Measurements from ENCODE around the gene PLA2G12B. TPM values are rescaled to one million over a fixed set of nuclear protein-coding genes. Genes with fewer than 3 reads are reported as not detected.

The PLA2G12B gene
- total RNA-seq, 4 donors from 2014 or later = not detected

DNA sequence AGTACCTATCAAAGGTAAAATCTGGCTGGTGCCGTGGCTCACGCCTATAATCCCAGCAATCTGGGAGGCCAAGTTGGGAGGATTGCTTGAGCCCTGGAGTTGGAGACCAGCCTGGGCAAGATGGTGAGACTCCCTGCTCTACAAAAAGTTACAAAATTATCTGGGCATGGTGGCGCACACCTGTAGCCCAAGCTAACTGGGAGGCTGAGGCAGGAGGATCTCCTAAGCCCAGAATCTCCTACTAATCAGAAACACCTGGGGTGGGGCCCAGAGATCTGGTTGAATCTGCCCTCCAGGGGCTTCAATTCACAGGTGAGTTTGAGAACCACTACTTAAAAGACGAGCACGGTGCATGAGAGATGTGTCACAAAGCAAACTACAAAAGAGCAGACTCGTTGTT, 2.4 kb downstream of the PLA2G12B start:
- Histone ChIP-seq H3K9me3 (no peaks in the 10 kb centered on the region), H3K4me1 (no peaks in the 10 kb centered on the region), H3K4me3 (no peak overlapping the region), H3K27me3 (no peaks in the 10 kb centered on the region), H3K27ac (no peak overlapping the region), H3K36me3 (no peaks in the 10 kb centered on the region)
- intact Hi-C loops (cut with DNase I; ENCODE audit: low total_unique reads) = no loop called here
- no peak for TF ChIP-seq POLR2A (IDR thresholded peaks at IDR 0.05)
- TF ChIP-seq CTCF (IDR thresholded peaks at IDR 0.05) = no peak
- DNase-seq = no peak

GRCh38 chr10:72951760-72952159, 2.8 kb downstream of the PLA2G12B start:
- intact Hi-C loops (cut with DNase I; ENCODE audit: low total_unique reads) = no loop called here
- no peaks in the 10 kb centered on the region for H3K36me3 ChIP-seq
- no peak for DNase-seq
- H3K4me1 ChIP-seq = no peaks in the 10 kb centered on the region
- no peak overlapping the region for H3K4me3 ChIP-seq
- TF ChIP-seq POLR2A (IDR thresholded peaks at IDR 0.05) = no peak
- no peak overlapping the region for H3K27ac ChIP-seq
- no peaks in the 10 kb centered on the region for H3K27me3 ChIP-seq
- H3K9me3 ChIP-seq = no peaks in the 10 kb centered on the region

DNA sequence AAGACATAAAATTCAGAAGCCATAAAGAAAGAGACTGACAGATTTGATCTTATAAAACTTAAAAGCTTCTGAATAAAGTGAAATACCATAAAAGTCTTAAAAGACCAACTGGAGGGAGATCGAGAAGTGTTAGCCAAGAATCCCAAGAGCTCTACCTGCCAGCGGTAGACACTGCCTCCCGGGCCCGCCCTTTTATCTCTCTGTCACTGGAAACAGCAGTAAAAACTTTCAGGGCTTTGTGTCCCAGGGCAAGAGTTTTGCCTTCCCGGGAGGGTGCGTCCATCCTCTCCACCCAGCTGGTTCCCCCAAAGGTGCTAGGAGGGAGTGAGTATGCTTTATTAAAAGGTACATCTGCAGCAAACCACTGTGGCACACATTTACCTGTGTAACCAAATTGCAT, 5.8 kb downstream of the PLA2G12B start:
- H3K9me3 ChIP-seq = no peaks in the 10 kb centered on the region
- no peak for TF ChIP-seq POLR2A (IDR thresholded peaks at IDR 0.05)
- TF ChIP-seq CTCF (IDR thresholded peaks at IDR 0.05) = no peak

GRCh38 chr10:72946963-72947362, 7.6 kb downstream of the PLA2G12B start:
- Histone ChIP-seq H3K27ac (no peak overlapping the region), H3K9me3 (no peaks in the 10 kb centered on the region), H3K27me3 (no peaks in the 10 kb centered on the region), H3K36me3 (no peaks in the 10 kb centered on the region), H3K4me3 (no peak overlapping the region), H3K4me1 (no peaks in the 10 kb centered on the region)
- TF ChIP-seq CTCF (IDR thresholded peaks at IDR 0.05) (no peak), POLR2A (IDR thresholded peaks at IDR 0.05) (no peak)
- no peak for DNase-seq
- intact Hi-C loops (cut with DNase I; ENCODE audit: low total_unique reads) = no loop called here

More for the DNA sequence above, 5.8 kb downstream of the PLA2G12B start:
- no peak overlapping the region for H3K4me3 ChIP-seq
- no peaks in the 10 kb centered on the region for H3K36me3 ChIP-seq
- no peak for DNase-seq
- H3K27me3 ChIP-seq = no peaks in the 10 kb centered on the region
- no peaks in the 10 kb centered on the region for H3K4me1 ChIP-seq
- intact Hi-C loops (cut with DNase I; ENCODE audit: low total_unique reads) = no loop called here
- no peak overlapping the region for H3K27ac ChIP-seq

DNA sequence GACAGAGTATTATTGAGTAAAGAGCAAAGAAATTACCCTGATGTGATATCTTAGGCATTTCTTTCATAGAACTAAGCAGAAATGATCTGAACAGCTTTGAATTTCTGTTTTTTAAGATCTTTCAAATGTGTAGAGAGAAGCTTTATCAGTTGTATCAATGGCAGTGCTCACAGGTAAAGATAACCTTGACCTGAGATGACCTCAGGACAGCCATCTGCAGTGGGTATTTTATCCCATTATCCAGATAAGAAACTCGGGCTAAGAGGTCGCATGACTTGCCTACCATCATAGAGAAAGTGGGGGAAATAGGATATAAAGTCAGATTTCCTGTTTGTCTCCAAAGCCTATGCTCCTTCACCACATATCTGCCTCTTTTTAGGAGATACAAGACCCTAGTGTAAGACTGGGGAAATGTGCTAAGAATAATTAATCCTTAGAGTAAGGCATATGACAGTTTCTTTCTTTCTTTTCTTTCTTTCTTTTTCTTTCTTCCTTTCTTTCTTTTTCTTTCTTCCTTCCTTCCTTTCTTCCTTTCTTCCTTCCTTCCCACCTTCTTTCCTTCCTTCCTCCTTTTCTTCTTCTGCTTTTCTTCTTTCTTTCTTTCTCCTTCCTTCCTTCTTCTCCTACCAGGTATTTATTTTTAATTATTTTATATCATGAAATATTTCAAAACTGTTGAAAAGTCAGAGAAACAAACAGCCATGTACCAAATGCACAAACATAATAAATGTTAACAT, 10.9 kb downstream of the PLA2G12B start:
- intact Hi-C loops (cut with DNase I; ENCODE audit: low total_unique reads) = no loop called here

More for the DNA sequence above, 10.9 kb downstream of the PLA2G12B start:
- Histone ChIP-seq H3K4me1 (no peaks in the 10 kb centered on the region), H3K9me3 (no peaks in the 10 kb centered on the region), H3K36me3 (no peaks in the 10 kb centered on the region), H3K27me3 (no peaks in the 10 kb centered on the region), H3K4me3 (no peak overlapping the region), H3K27ac (no peak overlapping the region)
- DNase-seq = no peak
- TF ChIP-seq CTCF (IDR thresholded peaks at IDR 0.05) = no peak
- TF ChIP-seq POLR2A (IDR thresholded peaks at IDR 0.05) = no peak
